OCI-M1 (cell line): ENCODE results near the gene SKAP1.
"Not testable (repeated sequence)": the region's sequence is repeated elsewhere in the genome, so short reads cannot be mapped to it uniquely, and the experiment has no call there.

ENCODE experiments used
- DNase-seq: peaks from one replicate; lab custom pipeline; 2025; lab: John Stamatoyannopoulos, UW

Gene SKAP1

DNA sequence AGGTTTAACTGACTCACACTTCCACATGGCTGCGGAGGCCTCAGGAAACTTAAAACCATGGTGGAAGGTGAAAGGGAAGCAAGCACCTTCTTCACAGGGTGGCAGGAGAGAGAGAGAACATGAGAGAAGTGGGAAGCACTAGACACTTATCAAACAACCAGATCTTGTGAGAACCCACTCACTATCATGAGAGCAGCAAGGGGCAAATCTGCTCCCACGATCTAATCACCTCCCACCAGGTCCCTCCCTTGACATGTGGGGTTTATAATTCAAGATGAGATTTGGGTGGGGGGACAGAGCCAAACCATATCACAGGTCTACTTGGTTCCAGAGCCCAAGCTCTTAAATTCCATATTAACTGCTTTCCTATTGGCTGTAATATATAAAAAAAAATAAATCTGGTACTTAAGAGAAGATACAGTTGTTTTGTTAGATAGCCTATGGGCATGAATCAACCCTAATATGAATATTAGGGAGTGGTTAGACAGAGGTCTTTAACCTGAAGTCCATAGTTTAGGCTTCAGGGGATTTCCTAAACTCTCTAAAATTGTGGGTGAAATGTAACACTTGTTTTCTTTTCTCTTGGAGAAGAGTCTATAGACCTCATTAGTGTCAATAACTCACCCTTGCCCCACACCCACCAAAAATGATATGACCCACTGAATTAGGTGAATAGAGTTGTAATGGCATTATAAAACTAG, 56.7 kb downstream of the SKAP1 start:
- DNase-seq, result no peak

DNA sequence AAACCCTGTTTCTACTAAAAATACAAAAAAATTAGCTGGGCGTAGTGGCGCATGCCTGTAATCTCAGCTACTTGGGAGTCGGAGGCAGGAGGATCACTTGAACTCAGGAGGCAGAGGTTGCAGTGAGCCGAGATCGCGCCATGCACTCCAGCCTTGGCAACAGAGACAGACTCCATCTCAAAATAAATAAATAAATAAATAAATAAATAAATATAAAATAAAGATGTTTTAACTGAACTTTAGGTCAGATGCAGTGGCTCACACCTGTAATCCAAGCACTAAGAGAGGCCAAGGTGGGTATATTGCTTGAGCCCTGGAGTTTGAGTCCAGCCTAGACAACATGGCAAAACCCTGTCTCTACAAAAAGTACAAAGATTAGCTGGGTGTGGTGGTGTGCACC, 61.0 kb downstream of the SKAP1 start:
- not testable (repeated sequence) for DNase-seq

DNA sequence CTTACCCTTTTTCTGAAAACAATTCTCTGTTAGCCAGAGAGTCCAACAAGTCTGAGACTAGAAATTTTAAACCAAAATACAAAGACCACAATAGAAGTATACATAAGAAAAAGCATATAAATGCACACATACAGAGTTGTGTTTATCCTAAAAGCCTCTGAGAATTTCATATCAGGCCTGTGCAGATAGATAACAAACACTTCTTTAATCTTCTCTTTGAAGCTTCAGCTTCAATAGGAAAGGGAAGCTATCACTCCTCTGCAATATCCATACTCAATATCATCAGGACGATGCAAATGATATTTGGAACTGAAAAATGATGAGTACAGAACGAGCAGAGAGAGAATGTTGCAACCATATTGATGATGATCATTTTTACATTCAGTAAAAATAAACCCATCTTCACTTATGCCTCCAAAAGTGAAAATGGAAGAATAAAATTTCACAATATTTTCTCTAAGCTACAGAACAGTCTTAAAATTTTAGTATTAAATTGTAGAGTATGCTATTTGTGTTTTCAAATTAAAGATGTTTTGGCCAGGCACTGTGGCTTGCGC, 61.6 kb downstream of the SKAP1 start:
- DNase-seq, result peak; percentile 36

DNA sequence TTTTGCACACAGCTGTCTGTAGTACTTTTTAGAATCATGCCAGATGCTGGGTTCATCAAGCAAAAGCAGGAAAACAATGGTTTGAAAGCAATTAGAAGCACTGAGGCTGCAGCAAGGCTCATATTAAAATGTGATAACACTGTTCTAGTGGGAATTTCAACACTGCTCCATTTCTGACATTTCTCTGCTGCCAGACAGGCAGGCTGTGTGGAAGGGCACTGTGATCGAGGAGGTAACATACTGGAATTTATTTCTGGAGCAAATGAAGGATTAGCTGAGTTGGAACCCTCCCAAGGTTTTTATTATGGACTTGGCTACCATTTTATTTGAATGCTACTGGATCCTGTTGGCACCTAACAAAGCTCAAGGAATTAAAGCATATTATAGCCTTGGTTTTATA, 66.9 kb downstream of the SKAP1 start:
- no peak for DNase-seq

DNA sequence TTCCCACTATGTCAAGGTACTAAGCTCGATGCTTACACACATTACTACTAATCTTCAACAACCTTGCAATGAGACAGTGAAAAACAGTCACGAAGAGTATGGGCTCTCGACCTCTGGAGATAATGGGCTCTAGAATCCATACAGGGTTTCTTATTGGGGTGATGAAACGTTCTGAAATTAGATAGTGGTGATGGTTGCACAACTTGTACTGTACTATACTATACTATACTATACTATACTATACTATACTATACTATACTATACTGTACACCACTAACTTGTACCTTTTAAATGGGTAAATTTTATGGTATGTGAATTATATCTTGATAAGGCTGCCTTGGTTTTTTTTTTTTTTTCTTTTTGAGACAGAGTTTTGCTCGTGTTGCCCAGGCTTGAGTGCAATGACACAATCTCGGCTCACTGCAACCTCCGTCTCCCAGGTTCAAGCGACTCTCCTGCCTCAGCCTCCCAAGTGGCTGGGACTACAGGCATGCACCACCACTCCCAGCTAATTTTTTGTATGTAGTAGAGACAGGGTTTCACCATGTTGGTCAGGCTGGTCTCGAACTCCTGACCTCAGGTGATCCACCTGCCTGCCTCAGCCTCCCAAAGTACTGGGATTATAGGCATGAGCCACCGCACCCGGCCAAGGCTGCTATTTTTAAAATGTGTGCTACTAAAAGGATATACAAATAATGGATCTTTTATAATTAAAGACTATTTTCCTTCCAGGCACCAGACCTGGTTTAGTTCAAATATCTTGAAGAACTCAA, 69.0 kb downstream of the SKAP1 start:
- peak; percentile 86 for DNase-seq

DNA sequence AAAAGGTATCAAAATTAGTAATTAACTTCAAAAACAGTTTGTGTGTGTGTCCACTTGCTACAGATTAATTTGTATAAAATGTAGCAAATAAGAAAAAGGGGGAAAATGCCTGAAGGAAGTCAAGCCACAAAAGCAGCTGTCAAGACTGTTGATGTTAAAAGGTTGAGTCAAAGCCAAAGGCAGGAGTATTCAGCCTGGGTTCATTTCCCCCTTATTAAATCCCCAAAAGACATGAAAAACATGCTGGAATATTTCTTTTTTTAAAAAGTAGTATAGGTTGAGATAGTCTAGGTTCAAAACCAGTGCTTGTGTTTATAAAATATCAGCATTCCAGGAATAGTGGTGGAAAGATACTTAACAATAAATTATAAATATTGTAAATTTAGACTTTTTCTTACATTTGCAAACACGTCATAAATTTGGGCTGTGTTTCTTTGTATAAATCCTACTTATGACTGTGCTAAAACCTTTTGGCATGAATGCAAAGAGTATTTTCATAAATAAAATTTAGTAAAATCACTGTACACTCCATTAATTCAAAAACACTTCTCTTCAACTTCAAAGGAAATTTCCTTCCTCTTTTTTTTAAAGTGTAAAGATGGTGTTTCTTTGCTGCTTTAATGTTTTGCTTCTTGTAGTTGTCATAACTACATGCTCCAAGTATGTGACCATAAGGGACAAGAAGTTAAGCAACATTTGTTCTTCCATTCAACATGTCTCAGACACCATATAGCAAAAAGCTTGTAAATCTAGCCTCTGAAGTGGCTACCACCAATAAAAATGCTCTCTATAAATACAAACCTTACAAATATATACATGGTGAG, 72.0 kb downstream of the SKAP1 start:
- peak; percentile 52 for DNase-seq

DNA sequence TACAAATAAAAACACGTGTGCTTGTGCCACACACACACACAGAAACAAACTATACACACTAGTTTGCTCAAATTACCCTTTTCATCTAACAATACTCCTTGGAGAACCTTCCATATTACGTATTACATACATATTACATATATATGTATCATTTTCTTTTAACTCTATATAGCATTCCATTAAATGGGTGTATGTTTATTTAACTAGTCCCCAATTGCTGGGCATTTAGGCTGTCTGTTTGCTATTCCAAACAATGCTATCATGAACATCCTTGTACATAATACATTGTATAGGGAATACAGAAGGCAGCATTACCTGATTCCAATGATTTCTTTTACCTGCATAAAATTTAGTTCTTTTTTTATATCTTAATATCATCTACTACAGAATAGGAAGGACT, 73.1 kb downstream of the SKAP1 start:
- no peak for DNase-seq

DNA sequence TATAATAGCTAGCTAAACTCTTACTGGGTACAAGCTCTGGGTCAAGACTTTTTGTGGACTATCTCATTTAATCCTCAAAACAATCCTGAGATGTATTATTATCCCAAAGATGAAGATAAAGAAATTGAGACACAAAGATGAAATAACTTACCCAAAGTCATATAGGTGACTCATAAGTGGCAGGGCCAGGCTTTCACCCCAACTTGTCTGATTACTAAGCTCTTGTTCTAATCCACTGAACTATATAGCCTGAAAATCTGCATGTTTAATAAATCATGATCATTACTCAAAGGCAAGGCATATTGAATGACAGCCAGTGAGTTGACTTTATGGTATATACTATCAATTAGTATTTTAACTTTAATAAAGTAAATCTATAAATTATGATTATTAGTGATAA, 77.4 kb downstream of the SKAP1 start:
- no peak for DNase-seq

DNA sequence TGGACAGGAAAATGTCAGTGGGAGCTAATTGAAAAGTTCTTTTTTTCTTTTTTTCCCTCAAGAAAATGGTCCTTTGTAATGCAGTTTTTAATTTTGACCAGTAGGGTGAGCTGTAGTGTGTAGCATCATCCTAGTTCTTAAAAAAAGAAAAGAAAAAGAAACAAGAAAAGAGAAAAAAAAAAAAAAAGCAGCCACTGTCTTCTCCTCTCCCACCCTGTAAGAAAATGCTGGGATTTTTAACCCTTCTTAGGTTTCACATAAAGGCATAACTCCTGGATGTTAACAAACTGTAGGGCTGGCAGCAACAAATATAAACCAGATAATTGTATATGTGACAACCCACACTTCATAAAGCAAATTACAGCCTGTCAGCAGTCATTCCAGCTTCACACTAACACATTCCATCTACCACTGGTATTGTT, 78.1 kb downstream of the SKAP1 start:
- peak; percentile 76 for DNase-seq

DNA sequence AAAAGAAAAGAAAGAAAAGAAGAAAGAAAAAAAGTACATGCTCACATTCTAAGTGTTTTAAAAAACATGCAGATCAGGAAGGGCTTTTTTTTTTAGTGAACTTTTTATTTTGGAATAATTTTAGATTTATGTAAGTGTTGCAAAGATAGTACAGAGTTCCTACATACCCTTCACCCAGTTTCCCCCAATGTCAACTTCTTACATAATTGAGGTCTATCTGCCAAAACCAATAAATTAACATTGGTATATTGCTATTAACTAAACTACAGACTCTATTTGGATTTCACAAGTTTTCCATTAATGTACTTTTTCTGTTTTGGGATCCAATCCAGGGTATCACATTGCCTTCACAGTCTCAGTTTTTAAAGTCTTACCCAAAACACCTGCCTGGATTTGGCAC, 81.7 kb downstream of the SKAP1 start:
- DNase-seq, result no peak

DNA sequence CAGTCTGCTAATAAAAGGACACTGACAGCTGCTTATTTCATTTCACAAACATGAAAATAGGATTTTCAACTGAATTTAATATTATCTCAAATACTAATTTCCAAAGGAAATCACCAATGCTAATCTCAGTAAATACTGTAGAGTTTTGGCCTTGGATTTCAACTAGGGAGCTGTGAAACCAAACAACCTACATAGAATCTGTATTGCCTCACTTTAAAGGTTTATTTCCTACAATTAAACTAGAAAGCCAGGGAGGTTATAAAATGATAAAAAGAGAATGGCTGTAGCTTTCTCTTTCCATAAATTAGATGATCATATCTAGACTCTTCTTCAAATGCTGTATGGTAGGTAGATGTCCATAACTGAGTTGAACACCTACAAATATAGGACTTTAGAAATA, 82.8 kb downstream of the SKAP1 start:
- DNase-seq, result no peak

DNA sequence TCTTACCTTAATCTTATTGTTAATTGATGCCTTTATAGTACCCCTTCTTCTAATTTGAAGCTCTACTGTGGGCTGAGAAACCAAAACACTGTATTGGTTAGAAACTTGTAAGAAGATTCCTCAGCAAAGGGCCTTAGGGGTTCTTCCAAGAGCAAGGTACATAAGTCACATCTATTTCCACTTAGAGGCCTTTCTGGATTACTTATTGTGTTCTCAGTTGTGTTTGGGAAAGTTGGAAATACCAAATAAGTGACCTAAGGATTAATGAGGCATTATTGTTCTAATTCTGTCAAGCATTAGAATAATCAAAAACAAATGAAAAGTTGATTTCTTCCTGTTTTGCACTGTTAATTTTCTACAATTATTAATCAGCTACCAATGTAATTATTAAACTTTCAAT, 85.8 kb downstream of the SKAP1 start:
- DNase-seq, result no peak

DNA sequence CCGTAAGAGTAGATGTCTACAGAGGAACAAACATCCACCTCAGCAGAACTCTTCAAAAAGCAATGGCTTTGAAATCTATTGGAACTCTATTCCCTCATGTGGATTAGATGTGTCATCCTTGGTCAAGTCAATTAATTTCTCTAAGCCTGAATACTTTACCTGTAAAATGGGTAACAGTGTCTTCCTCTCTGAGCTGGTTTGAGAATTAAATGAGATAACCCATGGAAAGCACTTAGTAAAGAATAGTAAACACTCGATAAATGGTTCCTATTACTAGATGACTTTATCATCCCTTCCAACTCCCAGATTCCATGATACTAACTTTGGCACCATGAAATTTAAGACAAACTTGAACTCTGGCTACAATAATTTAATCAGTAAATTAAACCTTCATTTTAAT, 89.1 kb downstream of the SKAP1 start:
- no peak for DNase-seq

DNA sequence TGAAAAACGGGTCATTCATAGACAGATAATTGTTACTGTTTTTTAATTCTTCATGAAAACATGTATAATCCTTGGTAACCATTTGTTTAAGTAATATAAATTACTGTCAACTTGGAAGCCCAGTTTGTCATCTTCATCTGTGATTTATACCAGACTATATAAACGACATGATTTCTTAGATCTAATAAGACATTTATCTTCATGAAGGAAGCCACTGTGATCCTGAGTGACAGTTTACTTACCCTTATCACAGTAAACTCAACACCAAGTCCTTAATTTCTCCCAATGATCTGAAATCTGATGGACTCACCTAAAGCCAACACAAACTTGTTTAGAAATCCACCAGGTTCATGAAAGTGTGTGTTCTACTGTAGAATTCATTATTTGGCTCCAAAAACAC, 91.3 kb downstream of the SKAP1 start:
- no peak for DNase-seq

DNA sequence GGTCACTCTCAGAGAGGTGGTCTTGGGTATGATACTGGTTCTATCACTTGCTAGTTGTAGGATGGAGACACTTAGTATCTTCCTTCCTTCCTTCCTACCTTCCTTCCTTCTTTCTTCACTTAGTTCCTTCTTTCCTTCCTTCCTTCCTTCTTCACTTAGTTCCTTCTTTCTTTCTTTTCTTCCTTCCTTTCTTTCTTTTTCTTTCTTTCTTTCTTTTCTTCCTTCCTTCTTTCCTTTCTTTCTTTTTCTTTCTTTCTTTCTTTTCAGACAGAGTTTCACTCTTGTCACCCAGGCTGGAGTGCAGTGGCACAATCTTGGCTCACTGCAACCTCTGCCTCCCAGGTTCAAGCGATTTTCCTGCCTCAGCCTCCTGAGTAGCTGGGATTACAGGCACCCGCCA, 92.1 kb downstream of the SKAP1 start:
- not testable (repeated sequence) for DNase-seq

DNA sequence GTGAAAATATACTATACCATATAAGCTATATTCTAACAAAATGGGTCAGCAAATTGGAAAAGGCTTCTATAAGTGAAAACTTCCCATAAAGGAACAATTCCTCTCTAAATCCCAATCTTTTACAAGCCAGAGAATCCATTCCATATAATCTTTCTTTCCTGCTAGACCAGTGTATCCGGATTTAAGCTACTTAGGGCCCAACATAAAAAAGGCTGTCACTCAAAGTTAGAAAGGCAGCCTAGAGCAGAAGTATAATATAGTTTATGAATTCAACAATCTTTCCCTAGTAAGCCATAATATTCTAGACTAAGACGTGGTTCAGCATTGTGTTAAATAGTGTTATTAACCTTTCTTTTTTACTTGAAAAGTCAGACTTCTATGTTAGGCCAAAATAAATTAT, 93.0 kb downstream of the SKAP1 start:
- no peak for DNase-seq

DNA sequence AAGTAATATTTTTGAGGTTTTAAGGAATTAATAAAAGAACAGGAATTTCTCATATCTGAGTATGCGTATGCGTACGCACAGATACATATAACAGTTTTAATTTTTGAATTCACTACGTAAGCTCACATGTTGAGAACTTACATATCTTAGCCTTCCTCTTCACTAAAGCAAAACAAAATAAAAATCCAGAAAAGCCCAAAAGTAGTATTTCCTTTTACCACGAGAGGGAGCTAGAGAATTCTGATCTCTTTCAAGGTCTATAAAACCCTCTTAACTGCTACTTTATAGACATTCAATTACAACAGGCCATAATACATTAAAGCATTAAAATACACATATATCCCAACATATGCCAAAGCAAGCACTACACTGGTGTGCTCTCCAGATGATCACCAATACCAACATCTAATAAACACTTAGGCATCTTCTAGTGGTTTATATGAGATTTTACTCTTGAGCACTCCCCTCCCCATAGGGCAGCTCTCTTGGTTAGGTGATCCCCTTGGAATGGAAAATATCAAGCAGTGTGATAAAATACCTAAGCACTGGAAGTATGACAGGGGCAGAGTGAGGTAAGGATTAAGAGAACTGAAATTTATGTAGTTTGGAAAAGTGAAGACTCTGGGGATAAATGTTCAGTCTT, 94.0 kb downstream of the SKAP1 start:
- peak; percentile 86 for DNase-seq

DNA sequence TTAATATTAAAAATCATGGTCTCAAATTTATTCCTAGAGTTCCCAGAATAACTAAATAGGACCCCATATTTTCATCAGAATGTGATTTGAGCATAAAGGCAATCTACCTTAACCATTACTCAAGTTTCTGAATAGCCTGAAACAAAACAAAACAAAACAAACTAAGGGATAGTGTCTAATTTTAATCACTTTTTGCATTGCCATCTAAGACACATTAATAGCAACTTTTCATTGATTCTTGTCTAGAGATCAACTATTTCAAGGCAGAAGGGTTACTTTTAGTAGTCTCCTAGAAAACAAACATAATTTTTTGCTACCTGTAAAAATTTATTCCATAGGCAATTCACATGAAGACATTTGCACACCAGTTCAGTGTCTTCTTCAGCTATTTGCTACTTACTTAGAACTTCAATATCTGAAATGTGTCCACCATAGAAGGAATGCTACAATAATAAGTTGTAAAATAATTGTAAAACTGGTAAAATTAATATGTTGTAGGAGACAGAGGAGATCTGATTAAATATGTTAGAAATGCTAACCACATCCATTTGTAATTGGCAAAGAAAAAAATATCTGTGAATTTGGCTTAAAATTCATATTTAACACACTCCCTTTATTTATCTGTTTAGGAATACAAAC, 94.7 kb downstream of the SKAP1 start:
- DNase-seq, result no peak

DNA sequence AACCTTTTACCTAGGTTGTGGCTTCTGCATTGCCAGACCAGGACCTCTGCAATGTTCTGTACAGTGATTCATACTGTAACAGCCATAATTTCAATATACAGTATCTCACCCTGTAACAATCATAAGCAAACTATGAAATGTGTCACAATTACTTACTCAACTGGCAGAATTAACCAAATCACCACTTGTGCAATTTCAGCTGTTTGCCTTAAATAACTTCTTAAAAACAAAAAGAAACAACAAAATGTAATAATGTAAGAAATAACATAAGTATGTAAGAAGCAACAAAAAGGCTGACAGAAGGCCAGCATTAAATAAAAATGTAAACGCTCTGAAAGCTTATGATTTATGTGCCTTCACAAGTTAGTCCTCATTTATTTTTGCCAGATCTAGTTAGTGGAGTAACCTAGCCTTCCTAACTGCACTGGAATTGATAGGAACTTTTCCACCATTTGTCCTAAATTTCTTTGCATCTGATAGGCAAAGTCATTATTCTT, 96.9 kb downstream of the SKAP1 start:
- DNase-seq, result no peak

DNA sequence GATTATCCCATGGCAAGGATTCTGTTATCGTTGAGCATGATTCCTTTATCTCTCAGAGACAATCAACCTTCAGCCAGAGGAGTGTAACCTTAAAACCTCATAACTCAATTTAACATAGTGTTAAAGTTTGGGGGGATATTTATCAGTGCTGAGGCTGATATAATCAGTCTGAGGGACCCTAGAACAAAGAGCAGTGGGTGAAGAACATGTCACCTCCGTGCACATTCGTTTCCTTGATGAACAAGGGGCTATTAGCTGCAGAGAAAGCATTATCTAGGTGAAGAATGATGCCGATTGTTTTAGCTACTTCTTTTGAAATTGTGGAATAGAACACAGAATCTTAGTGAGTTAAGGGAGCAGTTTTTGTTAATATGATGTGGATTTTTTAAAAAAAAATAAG, 99.1 kb downstream of the SKAP1 start:
- no peak for DNase-seq

DNA sequence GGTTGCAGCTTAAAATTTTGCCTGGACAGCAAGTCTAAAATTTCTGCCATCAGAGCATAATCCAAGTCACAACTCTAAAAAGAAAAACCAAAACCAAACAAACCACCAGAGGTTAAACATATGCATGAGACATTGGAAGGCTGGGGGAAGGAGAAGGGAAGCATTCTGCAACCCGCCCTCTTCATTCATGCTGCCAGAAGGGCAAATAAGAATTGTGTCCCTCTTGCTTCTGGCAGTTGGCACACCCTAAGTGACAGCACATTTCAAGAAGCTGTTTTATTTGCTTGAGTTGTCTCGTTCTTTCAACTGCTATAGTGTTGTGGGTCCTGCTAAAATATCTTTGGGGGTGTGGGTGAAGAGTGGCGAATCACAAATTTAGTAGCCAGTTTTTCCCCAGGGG, 99.6 kb downstream of the SKAP1 start:
- peak; percentile 9 for DNase-seq
